ENCODE data around the gene TMEM269. TPM values are rescaled to one million over a fixed set of nuclear protein-coding genes. Genes with fewer than 3 reads are reported as not detected.

TMEM269 gene
- total RNA-seq, 1 experiment from 2014 or later = 0.28 TPM

- H3K27ac ChIP-seq = no peak overlapping the region
- intact Hi-C loops (cut with micrococcal nuclease; ENCODE audit: unreplicated experiment) = no loop called here
- no peaks in the 10 kb centered on the region for H4K20me1 ChIP-seq (ENCODE audit: insufficient read depth)
- CTCF ChIA-PET = no interaction called here
- H3K79me2 ChIP-seq (ENCODE audit: low read depth) = no peaks in the 10 kb centered on the region
- no peak for DNase-seq
- H3K36me3 ChIP-seq (ENCODE audit: low read depth) = no peaks in the 10 kb centered on the region
- no peaks in the 10 kb centered on the region for H3K4me1 ChIP-seq (replicated peaks; ENCODE audit: insufficient read depth)
- no peak overlapping the region for H3K4me2 ChIP-seq
- no peaks in the 10 kb centered on the region for H3K27me3 ChIP-seq (ENCODE audit: insufficient read depth, low read depth)
- POLR2A ChIA-PET (ENCODE audit: unreplicated experiment) = no interaction called here
- no TSS peak for BruUV-seq (replicated peaks)
- H3K9me3 ChIP-seq (ENCODE audit: insufficient read depth, low read depth) = no peaks in the 10 kb centered on the region
- TF ChIP-seq CTCF (conservative IDR thresholded peaks at IDR 0.05) = no peak
- no peak for TF ChIP-seq EZH2 (IDR thresholded peaks at IDR 0.05; ENCODE audit: low read depth)
- no peak overlapping the region for H2AFZ ChIP-seq
- H3K4me3 ChIP-seq = no peak overlapping the region
- no peaks in the 10 kb centered on the region for H3K9me2 ChIP-seq (ENCODE audit: insufficient read depth)
- H3F3A ChIP-seq (ENCODE audit: insufficient read depth, low read depth) = no peaks in the 10 kb centered on the region
Observed at GRCh38 chr1:42745851-42746250, 38.9 kb upstream of the TMEM269 start.

- Histone ChIP-seq H3K79me2 (ENCODE audit: low read depth) (no peaks in the 10 kb centered on the region), H4K20me1 (ENCODE audit: insufficient read depth) (no peaks in the 10 kb centered on the region), H3K4me1 (replicated peaks; ENCODE audit: insufficient read depth) (no peaks in the 10 kb centered on the region), H3F3A (ENCODE audit: insufficient read depth, low read depth) (no peaks in the 10 kb centered on the region), H3K27ac (no peak overlapping the region), H3K4me3 (no peak overlapping the region), H3K9me2 (ENCODE audit: insufficient read depth) (no peaks in the 10 kb centered on the region), H3K9me3 (ENCODE audit: insufficient read depth, low read depth) (no peaks in the 10 kb centered on the region), H3K27me3 (ENCODE audit: insufficient read depth, low read depth) (no peaks in the 10 kb centered on the region), H3K36me3 (ENCODE audit: low read depth) (no peaks in the 10 kb centered on the region), H2AFZ (no peak overlapping the region), H3K4me2 (no peak overlapping the region)
- POLR2A ChIA-PET (ENCODE audit: unreplicated experiment) = interaction anchor here (0.6 kb wide), 1 partner anchor 430 kb away, joined by 3 read pairs; no protein-coding TSS in a partner anchor
- no TSS peak for BruUV-seq (replicated peaks)
- intact Hi-C loops (cut with micrococcal nuclease; ENCODE audit: unreplicated experiment) = no loop called here
- CTCF ChIA-PET = interaction anchor here (0.6 kb wide), 1 partner anchor 20 kb away, joined by 3 read pairs; no protein-coding TSS in a partner anchor
- no peak for TF ChIP-seq EZH2 (IDR thresholded peaks at IDR 0.05; ENCODE audit: low read depth)
- no peak for TF ChIP-seq CTCF (conservative IDR thresholded peaks at IDR 0.05)
- no peak for DNase-seq
Observed at GRCh38 chr1:42746436-42747105, 38.2 kb upstream of the TMEM269 start.

- CTCF ChIA-PET = interaction anchor here (0.6 kb wide), 2 partner anchors 21 to 507 kb away, joined by 3 read pairs; no protein-coding TSS in a partner anchor
Observed at GRCh38 chr1:42747125-42747524, 37.7 kb upstream of the TMEM269 start.

More at GRCh38 chr1:42747125-42747524, 37.7 kb upstream of the TMEM269 start:
- peak; percentile 69 for TF ChIP-seq CTCF (conservative IDR thresholded peaks at IDR 0.05)
- no peak for TF ChIP-seq EZH2 (IDR thresholded peaks at IDR 0.05; ENCODE audit: low read depth)
- H3F3A ChIP-seq (ENCODE audit: insufficient read depth, low read depth) = no peaks in the 10 kb centered on the region
- H3K9me2 ChIP-seq (ENCODE audit: insufficient read depth) = no peaks in the 10 kb centered on the region
- no TSS peak for BruUV-seq (replicated peaks)
- H3K4me2 ChIP-seq = no peak overlapping the region
- POLR2A ChIA-PET (ENCODE audit: unreplicated experiment) = interaction anchor here (0.6 kb wide), 1 partner anchor 431 kb away, joined by 3 read pairs; no protein-coding TSS in a partner anchor
- H2AFZ ChIP-seq = no peak overlapping the region
- H4K20me1 ChIP-seq (ENCODE audit: insufficient read depth) = no peaks in the 10 kb centered on the region
- no peak overlapping the region for H3K4me3 ChIP-seq
- H3K27me3 ChIP-seq (ENCODE audit: insufficient read depth, low read depth) = no peaks in the 10 kb centered on the region
- H3K79me2 ChIP-seq (ENCODE audit: low read depth) = no peaks in the 10 kb centered on the region
- peak in 1 of 2 experiments; percentile 19 for DNase-seq
- H3K9me3 ChIP-seq (ENCODE audit: insufficient read depth, low read depth) = no peaks in the 10 kb centered on the region
- no peaks in the 10 kb centered on the region for H3K4me1 ChIP-seq (replicated peaks; ENCODE audit: insufficient read depth)
- intact Hi-C loops (cut with micrococcal nuclease; ENCODE audit: unreplicated experiment) = no loop called here
- no peaks in the 10 kb centered on the region for H3K36me3 ChIP-seq (ENCODE audit: low read depth)
- H3K27ac ChIP-seq = no peak overlapping the region
